Vagina (tissue), 2 donors: ENCODE results near the gene CEP120. TPM values are rescaled to one million over a fixed set of nuclear protein-coding genes. Genes with fewer than 3 reads are reported as not detected.
"Not testable (repeated sequence)": the region's sequence is repeated elsewhere in the genome, so short reads cannot be mapped to it uniquely, and the experiment has no call there.

ENCODE experiments used
- DNase-seq, 2 donors: peaks; one replicate each; pipeline ENCODE4 v3.0.0-alpha.2; 2017; ENCODE audit errors: extremely low spot score in 2 of 2
- H3K27ac ChIP-seq: fragments of 200-600 bp; sonication (generic); one replicate; pipeline ENCODE4 v1.5.1; 2019
- H3K27me3 ChIP-seq: fragments of 200-600 bp; sonication (generic); one replicate; pipeline ENCODE4 v1.5.1; 2019
- H3K36me3 ChIP-seq, 2 donors: fragments of 200-600 bp; sonication (generic); one replicate each; pipeline ENCODE4 v1.5.1; 2017 to 2019
- H3K4me1 ChIP-seq: fragments of 200-600 bp; sonication (generic); one replicate; pipeline ENCODE4 v1.5.1; 2019
- H3K4me3 ChIP-seq, 2 donors: fragments of 200-600 bp; sonication (generic); 1 replicate in 1 of 2; 2 replicates in 1 of 2; pipeline ENCODE4 v1.5.1; 2016 to 2019
- H3K9me3 ChIP-seq: fragments of 200-600 bp; sonication (generic); one replicate; pipeline ENCODE4 v1.5.1; 2019
- POLR2A ChIP-seq, 2 donors: fragments of 450-650 bp; IDR thresholded peaks; one replicate each; pipeline ENCODE4 v1.6.1; 2017; ENCODE audit warnings: antibody characterized with exemption in 2 of 2, mild to moderate bottlenecking in 2 of 2, moderate library complexity in 2 of 2
- POLR2AphosphoS5 ChIP-seq, 2 donors: sonication (generic); formaldehyde crosslinking; IDR thresholded peaks; one replicate each; pipeline ENCODE4 v1.9.0; 2017; ENCODE audit warnings: antibody characterized with exemption in 2 of 2, mild to moderate bottlenecking in 2 of 2, low read depth in 1 of 2; ENCODE audit not compliant: insufficient read depth in 1 of 2
- intact Hi-C: fragments of 100-400 bp; cut with DNase I; formaldehyde crosslinking; loops from one replicate; pipeline ENCODE4 v1.15.1; 2023
- total RNA-seq: library from RNA; depleted of rRNA; stranded (reverse); fragments of >200 nt; gene quantifications from one replicate; pipeline ENCODE4 v1.2.3, GENCODE V29; 2016
- TF ChIP-seq, protein P1 (sequence below), 3 experiments: fragments of 450-650 bp in 2 of 3; fragments of 200-600 bp in 1 of 3; sonication (generic) in 1 of 3; IDR thresholded peaks; one replicate each; pipeline ENCODE4 v1.5.1; 2017 to 2019; ENCODE audit warnings: antibody characterized with exemption in 3 of 3, mild to moderate bottlenecking in 2 of 3, moderate library complexity in 2 of 3

The CEP120 gene
- total RNA-seq, 1 donor from 2014 or later, result 16.9 TPM

DNA sequence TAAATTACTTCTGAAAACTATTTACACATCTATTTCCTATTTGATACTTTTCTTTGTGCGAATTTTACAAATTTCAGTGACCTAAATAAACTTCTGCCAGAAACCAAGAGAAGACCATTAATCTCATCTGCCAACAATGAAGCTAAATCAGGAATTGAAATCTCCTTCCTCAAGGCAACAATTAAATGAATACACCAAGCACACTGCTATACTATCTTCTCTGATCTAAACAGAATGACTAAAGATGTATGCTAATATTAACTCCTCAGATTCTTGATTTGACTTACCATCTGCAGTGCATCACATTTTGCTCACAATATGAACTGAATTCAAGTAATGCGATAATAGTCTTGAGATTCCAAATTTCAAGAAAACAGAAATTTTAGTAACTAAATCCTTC lies 82.3 kb downstream of the CEP120 start:
- Histone ChIP-seq H3K4me1 (no peaks in the 10 kb centered on the region), H3K4me3 (no peak overlapping the region), H3K27me3 (no peaks in the 10 kb centered on the region), H3K36me3 (no peaks in the 10 kb centered on the region), H3K27ac (no peak overlapping the region), H3K9me3 (no peaks in the 10 kb centered on the region)
- intact Hi-C loops, result no loop called here
- no peak for TF ChIP-seq POLR2A (IDR thresholded peaks at IDR 0.05)
- TF ChIP-seq, protein P1, sequence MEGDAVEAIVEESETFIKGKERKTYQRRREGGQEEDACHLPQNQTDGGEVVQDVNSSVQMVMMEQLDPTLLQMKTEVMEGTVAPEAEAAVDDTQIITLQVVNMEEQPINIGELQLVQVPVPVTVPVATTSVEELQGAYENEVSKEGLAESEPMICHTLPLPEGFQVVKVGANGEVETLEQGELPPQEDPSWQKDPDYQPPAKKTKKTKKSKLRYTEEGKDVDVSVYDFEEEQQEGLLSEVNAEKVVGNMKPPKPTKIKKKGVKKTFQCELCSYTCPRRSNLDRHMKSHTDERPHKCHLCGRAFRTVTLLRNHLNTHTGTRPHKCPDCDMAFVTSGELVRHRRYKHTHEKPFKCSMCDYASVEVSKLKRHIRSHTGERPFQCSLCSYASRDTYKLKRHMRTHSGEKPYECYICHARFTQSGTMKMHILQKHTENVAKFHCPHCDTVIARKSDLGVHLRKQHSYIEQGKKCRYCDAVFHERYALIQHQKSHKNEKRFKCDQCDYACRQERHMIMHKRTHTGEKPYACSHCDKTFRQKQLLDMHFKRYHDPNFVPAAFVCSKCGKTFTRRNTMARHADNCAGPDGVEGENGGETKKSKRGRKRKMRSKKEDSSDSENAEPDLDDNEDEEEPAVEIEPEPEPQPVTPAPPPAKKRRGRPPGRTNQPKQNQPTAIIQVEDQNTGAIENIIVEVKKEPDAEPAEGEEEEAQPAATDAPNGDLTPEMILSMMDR (IDR thresholded peaks at IDR 0.05), result no peak
- no peak for TF ChIP-seq POLR2AphosphoS5 (IDR thresholded peaks at IDR 0.05; ENCODE audit: insufficient read depth in 1 of 2, low read depth in 1 of 2)
- no peak for DNase-seq

DNA sequence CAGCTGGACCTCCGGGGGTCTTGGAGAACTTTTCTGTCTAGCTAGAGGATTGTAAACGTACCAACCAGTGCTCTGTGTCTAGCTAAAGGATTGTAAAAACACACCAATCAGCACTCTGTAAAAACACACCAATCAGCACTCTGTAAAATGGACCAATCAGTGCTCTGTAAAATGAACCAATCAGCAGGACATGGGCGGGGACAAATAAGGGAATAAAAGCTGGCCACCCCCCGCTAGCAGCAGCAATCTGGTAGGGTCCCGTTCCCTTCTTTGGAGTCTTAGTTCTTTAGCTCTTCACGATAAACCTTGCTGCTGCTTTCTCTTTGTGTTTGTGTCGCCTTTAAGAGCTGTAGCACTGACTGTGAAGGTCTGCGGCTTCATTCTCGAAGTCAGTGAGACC lies 114.8 kb downstream of the CEP120 start:
- H3K4me3 ChIP-seq, DNase-seq, H3K4me1 ChIP-seq, H3K9me3 ChIP-seq, H3K27me3 ChIP-seq, H3K27ac ChIP-seq, intact Hi-C loops, H3K36me3 ChIP-seq: not testable (repeated sequence)

DNA sequence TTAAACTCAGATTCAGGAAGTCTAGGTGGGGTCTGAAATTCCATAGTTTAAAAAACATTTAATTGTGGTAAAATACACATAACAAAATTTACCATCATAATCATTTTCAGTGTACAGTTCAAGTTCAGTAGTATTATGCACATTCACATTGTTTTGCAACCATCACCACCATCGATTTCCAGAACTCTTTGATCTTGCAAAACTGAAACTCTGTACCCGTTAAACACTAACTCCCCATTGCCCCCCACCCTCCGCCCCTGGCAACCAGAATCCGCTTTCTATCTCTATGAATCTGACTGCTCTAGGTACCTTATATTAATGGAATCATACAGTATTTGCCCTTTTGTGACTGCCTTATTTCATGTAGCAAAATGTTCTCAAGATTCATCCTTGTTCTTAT lies 117.5 kb downstream of the CEP120 start:
- no peak for DNase-seq
- intact Hi-C loops, result no loop called here
- no peaks in the 10 kb centered on the region for H3K4me1 ChIP-seq
- no peak overlapping the region for H3K4me3 ChIP-seq
- TF ChIP-seq, protein P1 (IDR thresholded peaks at IDR 0.05), result no peak
- no peak for TF ChIP-seq POLR2A (IDR thresholded peaks at IDR 0.05)
- TF ChIP-seq POLR2AphosphoS5 (IDR thresholded peaks at IDR 0.05; ENCODE audit: insufficient read depth in 1 of 2, low read depth in 1 of 2), result no peak
- H3K36me3 ChIP-seq, result no peaks in the 10 kb centered on the region
- H3K9me3 ChIP-seq, result no peaks in the 10 kb centered on the region
- H3K27ac ChIP-seq, result no peak overlapping the region
- H3K27me3 ChIP-seq, result no peaks in the 10 kb centered on the region

DNA sequence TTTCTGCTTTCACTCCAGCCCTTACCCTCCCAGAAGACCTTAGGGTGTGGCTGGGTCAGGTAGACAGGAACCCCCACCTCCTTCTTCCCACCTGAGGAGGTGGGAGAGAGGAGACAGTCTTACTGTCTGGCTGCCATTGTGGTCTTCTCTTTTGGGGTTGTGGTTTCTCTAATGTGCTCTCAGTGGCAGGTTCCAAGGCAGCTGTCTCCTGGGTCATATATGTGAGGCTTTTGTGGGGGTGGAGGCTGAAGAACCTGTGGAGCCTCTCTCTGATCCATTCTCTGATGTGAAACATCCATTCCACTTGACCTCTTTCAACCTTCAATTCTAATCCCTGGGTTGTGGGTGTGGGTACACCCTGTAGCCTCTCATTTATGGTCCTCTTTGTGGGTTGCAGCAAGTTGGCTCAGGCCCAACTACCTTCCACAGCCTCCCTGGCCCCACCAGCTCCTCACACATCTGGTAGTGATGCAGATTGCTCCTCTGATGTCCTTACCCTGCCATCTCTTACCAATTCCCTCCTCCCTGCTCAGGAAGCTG lies 118.4 kb downstream of the CEP120 start:
- no peak overlapping the region for H3K4me3 ChIP-seq
- H3K9me3 ChIP-seq, result no peaks in the 10 kb centered on the region
- H3K36me3 ChIP-seq, result no peaks in the 10 kb centered on the region
- no peak for DNase-seq
- no peaks in the 10 kb centered on the region for H3K27me3 ChIP-seq
- intact Hi-C loops, result no loop called here
- TF ChIP-seq, protein P1 (IDR thresholded peaks at IDR 0.05), result no peak
- no peak for TF ChIP-seq POLR2AphosphoS5 (IDR thresholded peaks at IDR 0.05; ENCODE audit: insufficient read depth in 1 of 2, low read depth in 1 of 2)
- no peak for TF ChIP-seq POLR2A (IDR thresholded peaks at IDR 0.05)
- H3K27ac ChIP-seq, result no peak overlapping the region
- H3K4me1 ChIP-seq, result no peaks in the 10 kb centered on the region

DNA sequence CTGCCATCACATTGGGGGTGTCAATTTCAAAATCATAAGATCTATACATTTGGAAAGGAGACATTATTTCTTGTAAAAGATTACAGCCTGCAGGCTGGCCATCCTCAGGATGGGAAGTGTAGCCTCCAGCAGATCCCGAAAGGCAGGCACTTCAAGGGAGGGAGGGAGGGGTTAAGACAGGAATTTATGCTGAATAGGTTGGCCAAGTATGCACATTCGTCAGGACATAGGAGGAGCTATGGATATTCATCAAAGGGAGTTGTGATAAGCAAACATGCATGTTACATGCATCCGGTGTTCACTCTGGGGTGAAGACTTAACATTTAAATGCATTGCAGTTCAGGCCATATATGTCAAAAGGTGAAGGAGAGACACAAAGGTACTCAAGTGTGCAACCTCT lies 119.4 kb downstream of the CEP120 start:
- TF ChIP-seq, protein P1 (IDR thresholded peaks at IDR 0.05), result no peak
- TF ChIP-seq POLR2AphosphoS5 (IDR thresholded peaks at IDR 0.05; ENCODE audit: insufficient read depth in 1 of 2, low read depth in 1 of 2) (no peak), POLR2A (IDR thresholded peaks at IDR 0.05) (no peak)
- no peak overlapping the region for H3K4me3 ChIP-seq
- intact Hi-C loops, result no loop called here

More for the DNA sequence above, 119.4 kb downstream of the CEP120 start:
- Histone ChIP-seq H3K36me3 (no peaks in the 10 kb centered on the region), H3K9me3 (no peaks in the 10 kb centered on the region), H3K27me3 (no peaks in the 10 kb centered on the region), H3K4me1 (no peaks in the 10 kb centered on the region), H3K27ac (no peak overlapping the region)
- DNase-seq, result no peak
